Nephron progenitor cell (in vitro differentiated cells): Measurements from ENCODE around the gene REG1B.

Experiments used
- DNase-seq: peaks from one replicate; pipeline ENCODE4 v3.0.0; 2021
- H3K27ac Mint-ChIP-seq: 2 replicates; pipeline ENCODE4 v1.8.0; 2021; ENCODE audit warnings: mild to moderate bottlenecking, moderate library complexity, mixed read lengths
- H3K27me3 Mint-ChIP-seq: 2 replicates; pipeline ENCODE4 v1.8.0; 2021; ENCODE audit warnings: mild to moderate bottlenecking, low read depth, mixed read lengths; ENCODE audit not compliant: poor library complexity
- H3K36me3 Mint-ChIP-seq: 2 replicates; pipeline ENCODE4 v1.8.0; 2021; ENCODE audit warnings: low read depth, mixed read lengths
- H3K4me1 Mint-ChIP-seq: 2 replicates; pipeline ENCODE4 v1.8.0; 2021; ENCODE audit warnings: mixed read lengths
- H3K4me3 Mint-ChIP-seq: 2 replicates; pipeline ENCODE4 v1.8.0; 2021; ENCODE audit warnings: mild to moderate bottlenecking, moderate library complexity, mixed read lengths
- H3K9me3 Mint-ChIP-seq: 2 replicates; pipeline ENCODE4 v1.8.0; 2021; ENCODE audit warnings: mild to moderate bottlenecking, moderate library complexity, mixed read lengths
- CTCF ChIP-seq: fragments of 200-600 bp; sonication (generic); IDR thresholded peaks from 2 replicates; pipeline ENCODE4 v1.5.0; 2021; ENCODE audit warnings: antibody characterized with exemption

The REG1B gene

GRCh38 chr2:79097843-79098242, 10.1 kb upstream of the REG1B start:
- no peak for TF ChIP-seq CTCF
- Mint-ChIP-seq H3K27ac (no peak overlapping the region), H3K9me3 (peaks cover 17% of the 10 kb centered on the region), H3K27me3 (peaks cover 4% of the 10 kb centered on the region), H3K4me3 (no peak overlapping the region), H3K36me3 (no peaks in the 10 kb centered on the region), H3K4me1 (no peaks in the 10 kb centered on the region)
- DNase-seq: no peak

- no peaks in the 10 kb centered on the region for H3K36me3 Mint-ChIP-seq
- H3K4me1 Mint-ChIP-seq: no peaks in the 10 kb centered on the region
- H3K27me3 Mint-ChIP-seq: no peaks in the 10 kb centered on the region
- H3K9me3 Mint-ChIP-seq: no peaks in the 10 kb centered on the region
- no peak for TF ChIP-seq CTCF
- no peak overlapping the region for H3K27ac Mint-ChIP-seq
- H3K4me3 Mint-ChIP-seq: no peak overlapping the region
- no peak for DNase-seq
These were observed 2.9 kb upstream of the REG1B start for GRCh38 chr2:79090693-79091092.

- Mint-ChIP-seq H3K4me3 (no peak overlapping the region), H3K9me3 (peaks cover 3% of the 10 kb centered on the region), H3K27ac (no peak overlapping the region), H3K4me1 (no peaks in the 10 kb centered on the region), H3K27me3 (no peaks in the 10 kb centered on the region), H3K36me3 (no peaks in the 10 kb centered on the region)
- no peak for TF ChIP-seq CTCF
- DNase-seq: no peak
These were observed 1.5 kb downstream of the REG1B start for GRCh38 chr2:79086255-79086654.

GRCh38 chr2:79085382-79085781, 2.4 kb downstream of the REG1B start:
- TF ChIP-seq CTCF: no peak
- Mint-ChIP-seq H3K36me3 (peaks cover 5% of the 10 kb centered on the region), H3K4me1 (no peaks in the 10 kb centered on the region), H3K4me3 (no peak overlapping the region), H3K27ac (no peak overlapping the region), H3K27me3 (no peaks in the 10 kb centered on the region), H3K9me3 (peaks cover 7% of the 10 kb centered on the region)
- no peak for DNase-seq

GRCh38 chr2:79084495-79085135, 3.2 kb downstream of the REG1B start:
- H3K27me3 Mint-ChIP-seq: no peaks in the 10 kb centered on the region
- no peak overlapping the region for H3K27ac Mint-ChIP-seq
- H3K4me1 Mint-ChIP-seq: no peaks in the 10 kb centered on the region
- peaks cover 10% of the 10 kb centered on the region for H3K9me3 Mint-ChIP-seq
- H3K36me3 Mint-ChIP-seq: peaks cover 5% of the 10 kb centered on the region
- no peak overlapping the region for H3K4me3 Mint-ChIP-seq
- no peak for TF ChIP-seq CTCF
- DNase-seq: no peak

- peaks cover 5% of the 10 kb centered on the region for H3K36me3 Mint-ChIP-seq
- no peak overlapping the region for H3K4me3 Mint-ChIP-seq
- no peak for TF ChIP-seq CTCF
- no peak overlapping the region for H3K27ac Mint-ChIP-seq
- DNase-seq: no peak
- H3K4me1 Mint-ChIP-seq: no peaks in the 10 kb centered on the region
- no peaks in the 10 kb centered on the region for H3K27me3 Mint-ChIP-seq
- peaks cover 10% of the 10 kb centered on the region for H3K9me3 Mint-ChIP-seq
These were observed 4.1 kb downstream of the REG1B start for GRCh38 chr2:79083597-79084251.
